ENCODE results near the gene C22orf15. TPM values are rescaled to one million over a fixed set of nuclear protein-coding genes. Genes with fewer than 3 reads are reported as not detected.

The C22orf15 gene
- total and polyA plus RNA-seq, 4 donors = 3.0 to 18.7 (median 10.4) TPM

DNA sequence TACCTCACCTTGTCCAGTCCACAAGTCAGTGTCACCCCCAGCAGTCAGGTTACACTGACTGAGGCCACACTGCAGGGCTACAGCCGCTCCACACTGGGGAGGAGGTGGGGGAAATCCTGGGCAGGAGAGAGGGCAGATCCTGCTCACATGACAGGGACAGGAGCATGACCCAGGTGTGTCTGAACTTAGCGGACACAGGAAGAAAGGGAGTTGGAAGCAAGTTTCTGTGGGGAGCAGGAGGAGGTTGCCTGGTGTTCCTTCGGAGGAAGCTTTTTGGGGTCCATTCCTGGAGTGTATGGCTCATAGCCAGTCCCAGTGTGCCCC, 15.7 kb downstream of the C22orf15 start:
- 79 to 87% methylated on average over 3 of the region's 3 CpGs for WGBS, 2 donors

DNA sequence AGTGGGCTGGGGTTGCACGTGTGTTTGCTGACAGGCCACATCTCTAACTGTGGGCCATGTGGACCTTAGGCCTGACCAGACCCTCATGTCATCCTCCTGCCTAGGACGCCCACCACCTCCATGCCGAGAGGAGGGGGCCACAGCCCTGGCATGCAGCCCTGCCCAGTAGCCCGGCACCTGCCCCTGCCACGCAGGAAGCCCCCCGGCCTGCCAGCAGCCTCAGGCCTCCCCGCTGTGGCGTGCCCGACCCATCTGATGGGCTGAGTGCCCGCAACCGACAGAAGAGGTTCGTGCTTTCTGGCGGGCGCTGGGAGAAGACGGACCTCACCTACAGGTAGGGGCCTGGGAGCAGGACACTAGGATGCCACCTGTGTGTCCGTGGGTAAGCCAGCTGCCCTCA, 16.3 kb downstream of the C22orf15 start:
- 95% methylated on average over 16 of the region's 16 CpGs for WGBS, 2 donors
- Histone ChIP-seq H3K36me3 (ENCODE audit: control insufficient read depth in 4 of 4, insufficient read depth in 4 of 4, low read length in 4 of 4) (no peaks in the 10 kb centered on the region), H3K9me3 (ENCODE audit: control insufficient read depth in 4 of 4, insufficient read depth in 3 of 4, low read length in 3 of 4) (no peaks in the 10 kb centered on the region), H3K27ac (ENCODE audit: low read depth in 1 of 2, low read length in 1 of 2) (no peak overlapping the region), H3K4me3 (no peak overlapping the region), H3K27me3 (ENCODE audit: control insufficient read depth in 3 of 3, insufficient read depth in 3 of 3, low read length in 2 of 3) (no peaks in the 10 kb centered on the region), H3K9ac (ENCODE audit: insufficient read depth in 1 of 2, low read length in 2 of 2) (no peak overlapping the region), H3K4me1 (ENCODE audit: control insufficient read depth in 5 of 5, insufficient read depth in 5 of 5, low read length in 5 of 5) (peaks cover 0 to 13% (median 7%) of the 10 kb centered on the region in 5 donors)
- DNase-seq (no peak), ATAC-seq (ENCODE audit: insufficient read depth, low FRiP score) (no peak)
- TF ChIP-seq, protein P1, sequence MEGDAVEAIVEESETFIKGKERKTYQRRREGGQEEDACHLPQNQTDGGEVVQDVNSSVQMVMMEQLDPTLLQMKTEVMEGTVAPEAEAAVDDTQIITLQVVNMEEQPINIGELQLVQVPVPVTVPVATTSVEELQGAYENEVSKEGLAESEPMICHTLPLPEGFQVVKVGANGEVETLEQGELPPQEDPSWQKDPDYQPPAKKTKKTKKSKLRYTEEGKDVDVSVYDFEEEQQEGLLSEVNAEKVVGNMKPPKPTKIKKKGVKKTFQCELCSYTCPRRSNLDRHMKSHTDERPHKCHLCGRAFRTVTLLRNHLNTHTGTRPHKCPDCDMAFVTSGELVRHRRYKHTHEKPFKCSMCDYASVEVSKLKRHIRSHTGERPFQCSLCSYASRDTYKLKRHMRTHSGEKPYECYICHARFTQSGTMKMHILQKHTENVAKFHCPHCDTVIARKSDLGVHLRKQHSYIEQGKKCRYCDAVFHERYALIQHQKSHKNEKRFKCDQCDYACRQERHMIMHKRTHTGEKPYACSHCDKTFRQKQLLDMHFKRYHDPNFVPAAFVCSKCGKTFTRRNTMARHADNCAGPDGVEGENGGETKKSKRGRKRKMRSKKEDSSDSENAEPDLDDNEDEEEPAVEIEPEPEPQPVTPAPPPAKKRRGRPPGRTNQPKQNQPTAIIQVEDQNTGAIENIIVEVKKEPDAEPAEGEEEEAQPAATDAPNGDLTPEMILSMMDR (IDR thresholded peaks at IDR 0.05; ENCODE audit: control extremely low read depth, extremely low read depth) = no peak

More for the DNA sequence above, 15.7 kb downstream of the C22orf15 start:
- H3K27ac ChIP-seq (ENCODE audit: low read depth in 1 of 2, low read length in 1 of 2) = no peak overlapping the region
- H3K36me3 ChIP-seq (ENCODE audit: control insufficient read depth in 4 of 4, insufficient read depth in 4 of 4, low read length in 4 of 4) = no peaks in the 10 kb centered on the region
- ATAC-seq (ENCODE audit: insufficient read depth, low FRiP score) (no peak), DNase-seq (no peak)
- no peak overlapping the region for H3K9ac ChIP-seq (ENCODE audit: insufficient read depth in 1 of 2, low read length in 2 of 2)
- H3K9me3 ChIP-seq (ENCODE audit: control insufficient read depth in 4 of 4, insufficient read depth in 3 of 4, low read length in 3 of 4) = no peaks in the 10 kb centered on the region
- H3K4me3 ChIP-seq = no peak overlapping the region
- peaks cover 0 to 18% (median 10%) of the 10 kb centered on the region in 5 donors for H3K4me1 ChIP-seq (ENCODE audit: control insufficient read depth in 5 of 5, insufficient read depth in 5 of 5, low read length in 5 of 5)
- H3K27me3 ChIP-seq (ENCODE audit: control insufficient read depth in 3 of 3, insufficient read depth in 3 of 3, low read length in 2 of 3) = no peaks in the 10 kb centered on the region
- TF ChIP-seq, protein P1 (IDR thresholded peaks at IDR 0.05; ENCODE audit: control extremely low read depth, extremely low read depth) = no peak

DNA sequence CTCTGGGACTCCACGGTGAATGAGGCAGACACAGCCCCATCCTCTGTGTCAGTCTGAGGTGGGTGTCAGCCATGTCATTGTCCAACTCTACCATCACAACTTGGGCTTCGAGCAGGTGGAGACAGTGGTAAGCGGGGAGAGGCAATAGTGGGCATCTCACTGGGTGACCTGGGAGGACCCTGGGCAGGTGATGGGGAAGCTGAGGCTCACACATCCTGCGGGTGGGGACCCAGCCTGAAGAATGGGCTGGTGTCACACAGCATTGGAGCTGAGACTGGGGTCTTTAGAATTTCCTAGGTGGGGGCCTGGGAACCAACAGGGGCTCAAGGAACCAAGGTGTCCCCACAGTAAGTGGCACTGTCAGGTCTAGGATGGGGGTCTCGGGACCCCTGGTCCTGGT, 16.9 kb downstream of the C22orf15 start:
- Histone ChIP-seq H3K27me3 (ENCODE audit: control insufficient read depth in 3 of 3, insufficient read depth in 3 of 3, low read length in 2 of 3) (no peaks in the 10 kb centered on the region), H3K36me3 (ENCODE audit: control insufficient read depth in 4 of 4, insufficient read depth in 4 of 4, low read length in 4 of 4) (no peaks in the 10 kb centered on the region), H3K4me1 (ENCODE audit: control insufficient read depth in 5 of 5, insufficient read depth in 5 of 5, low read length in 5 of 5) (peaks cover 0 to 6% (median under 1%) of the 10 kb centered on the region in 5 donors), H3K4me3 (no peak overlapping the region), H3K9ac (ENCODE audit: insufficient read depth in 1 of 2, low read length in 2 of 2) (no peak overlapping the region), H3K27ac (ENCODE audit: low read depth in 1 of 2, low read length in 1 of 2) (no peak overlapping the region), H3K9me3 (ENCODE audit: control insufficient read depth in 4 of 4, insufficient read depth in 3 of 4, low read length in 3 of 4) (no peaks in the 10 kb centered on the region)
- WGBS, 2 donors = 90 to 95% methylated on average over 5 of the region's 5 CpGs
- TF ChIP-seq, protein P1 (IDR thresholded peaks at IDR 0.05; ENCODE audit: control extremely low read depth, extremely low read depth) = no peak
- no peak for DNase-seq
- ATAC-seq (ENCODE audit: insufficient read depth, low FRiP score) = no peak

DNA sequence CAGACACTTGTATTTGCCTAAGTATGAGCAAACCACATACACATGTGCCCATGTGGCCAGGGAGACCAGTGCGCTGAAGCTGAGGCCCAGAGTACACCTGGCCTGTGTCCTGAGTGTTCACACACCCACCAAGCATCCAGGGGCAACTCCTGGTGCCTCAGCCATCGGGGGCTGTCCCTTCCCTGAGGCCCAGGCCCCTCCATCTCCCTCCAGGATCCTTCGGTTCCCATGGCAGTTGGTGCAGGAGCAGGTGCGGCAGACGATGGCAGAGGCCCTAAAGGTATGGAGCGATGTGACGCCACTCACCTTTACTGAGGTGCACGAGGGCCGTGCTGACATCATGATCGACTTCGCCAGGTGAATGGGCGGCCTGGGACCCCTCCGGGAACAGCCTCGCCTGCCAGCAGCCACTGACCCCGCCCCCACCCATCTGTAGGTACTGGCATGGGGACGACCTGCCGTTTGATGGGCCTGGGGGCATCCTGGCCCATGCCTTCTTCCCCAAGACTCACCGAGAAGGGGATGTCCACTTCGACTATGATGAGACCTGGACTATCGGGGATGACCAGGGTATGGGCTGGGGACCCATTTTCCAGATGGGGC, 17.5 kb downstream of the C22orf15 start:
- Histone ChIP-seq H3K4me1 (ENCODE audit: control insufficient read depth in 5 of 5, insufficient read depth in 5 of 5, low read length in 5 of 5) (peaks cover 0 to 1% (median 0%) of the 10 kb centered on the region in 5 donors), H3K27me3 (ENCODE audit: control insufficient read depth in 3 of 3, insufficient read depth in 3 of 3, low read length in 2 of 3) (no peaks in the 10 kb centered on the region), H3K27ac (ENCODE audit: low read depth in 1 of 2, low read length in 1 of 2) (no peak overlapping the region), H3K36me3 (ENCODE audit: control insufficient read depth in 4 of 4, insufficient read depth in 4 of 4, low read length in 4 of 4) (no peaks in the 10 kb centered on the region), H3K4me3 (no peak overlapping the region), H3K9me3 (ENCODE audit: control insufficient read depth in 4 of 4, insufficient read depth in 3 of 4, low read length in 3 of 4) (no peaks in the 10 kb centered on the region), H3K9ac (ENCODE audit: insufficient read depth in 1 of 2, low read length in 2 of 2) (no peak overlapping the region)
- ATAC-seq (ENCODE audit: insufficient read depth, low FRiP score) (no peak), DNase-seq (no peak)
- TF ChIP-seq, protein P1 (IDR thresholded peaks at IDR 0.05; ENCODE audit: control extremely low read depth, extremely low read depth) = no peak
- WGBS, 2 donors = 93 to 96% methylated on average over 20 of the region's 20 CpGs

All from lung (tissue), 12 donors.